ENCODE data around the gene POMT2. TPM values are rescaled to one million over a fixed set of nuclear protein-coding genes. Genes with fewer than 3 reads are reported as not detected.

Gene POMT2
- total RNA-seq, 3 donors from 2014 or later: 16.8 to 30.3 (median 25.2) TPM

DNA sequence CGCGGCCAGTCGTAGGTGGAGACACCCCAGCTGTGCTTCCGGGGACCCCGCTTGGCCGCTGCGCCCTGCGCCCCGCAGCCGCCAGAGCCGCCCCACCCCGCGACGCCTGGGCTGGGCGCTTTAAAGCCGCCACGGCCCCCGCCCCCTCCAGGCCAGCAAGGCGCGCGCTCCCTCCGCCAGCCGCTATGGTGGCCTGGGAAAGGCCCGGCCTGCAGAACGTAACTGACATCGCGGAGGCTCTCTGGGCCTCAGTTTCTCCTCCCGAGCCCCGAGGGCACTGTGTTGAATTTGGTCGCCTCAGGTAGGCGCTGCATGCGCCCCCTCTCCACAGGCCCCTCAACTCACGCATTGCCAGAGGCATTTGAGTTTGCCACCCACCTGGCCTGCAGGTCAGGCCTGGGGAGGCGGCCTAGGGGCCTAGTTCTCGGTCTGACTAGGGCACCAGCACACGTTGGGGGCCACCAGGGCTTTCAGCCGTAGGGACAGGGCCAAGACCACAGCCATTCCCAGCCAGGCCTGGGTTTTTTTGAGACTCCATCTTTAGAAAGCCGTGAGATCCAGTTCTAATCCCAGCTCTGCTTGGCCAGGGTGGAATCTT is 49.5 kb downstream of the POMT2 start, which contains the start of gene NGB:
Gene NGB, minus strand, starts transcription at position 94 of the 598 bp plus-strand sequence. CDS start 269 bp downstream, outside the sequence.
- TF ChIP-seq POLR2AphosphoS5 (IDR thresholded peaks at IDR 0.05) (no peak), POLR2A (IDR thresholded peaks at IDR 0.05) (no peak), CTCF (IDR thresholded peaks at IDR 0.05) (no peak)
- Histone ChIP-seq H3K27me3 (peaks cover 3 to 36% of the 10 kb centered on the region in 2 donors), H3K9me3 (peaks cover 9 to 17% of the 10 kb centered on the region in 2 donors), H3K4me1 (no peaks in the 10 kb centered on the region), H3K27ac (no peak within 1 kb of the TSS), H3K36me3 (no peaks in the 10 kb centered on the region), H3K4me3 (peak within 1 kb of the TSS in 2 of 3 donors; percentile 30 to 50)
- no peak for DNase-seq (ENCODE audit: low spot score in 2 of 2)
- intact Hi-C loops (cut with DNase I; ENCODE audit: low total_unique reads): no loop called here

GRCh38 chr14:77270361-77271112 is 50.1 kb downstream of the POMT2 start:
- no peak for TF ChIP-seq POLR2A (IDR thresholded peaks at IDR 0.05)
- no peak for TF ChIP-seq POLR2AphosphoS5 (IDR thresholded peaks at IDR 0.05)
- Histone ChIP-seq H3K4me3 (peak overlapping the region in 2 of 3 donors; percentile 30 to 50), H3K9me3 (peaks cover 9 to 17% of the 10 kb centered on the region in 2 donors), H3K36me3 (no peaks in the 10 kb centered on the region), H3K4me1 (no peaks in the 10 kb centered on the region), H3K27me3 (peaks cover 3 to 36% of the 10 kb centered on the region in 2 donors), H3K27ac (no peak overlapping the region)
- no peak for DNase-seq (ENCODE audit: low spot score in 2 of 2)
- intact Hi-C loops (cut with DNase I; ENCODE audit: low total_unique reads): no loop called here

DNA sequence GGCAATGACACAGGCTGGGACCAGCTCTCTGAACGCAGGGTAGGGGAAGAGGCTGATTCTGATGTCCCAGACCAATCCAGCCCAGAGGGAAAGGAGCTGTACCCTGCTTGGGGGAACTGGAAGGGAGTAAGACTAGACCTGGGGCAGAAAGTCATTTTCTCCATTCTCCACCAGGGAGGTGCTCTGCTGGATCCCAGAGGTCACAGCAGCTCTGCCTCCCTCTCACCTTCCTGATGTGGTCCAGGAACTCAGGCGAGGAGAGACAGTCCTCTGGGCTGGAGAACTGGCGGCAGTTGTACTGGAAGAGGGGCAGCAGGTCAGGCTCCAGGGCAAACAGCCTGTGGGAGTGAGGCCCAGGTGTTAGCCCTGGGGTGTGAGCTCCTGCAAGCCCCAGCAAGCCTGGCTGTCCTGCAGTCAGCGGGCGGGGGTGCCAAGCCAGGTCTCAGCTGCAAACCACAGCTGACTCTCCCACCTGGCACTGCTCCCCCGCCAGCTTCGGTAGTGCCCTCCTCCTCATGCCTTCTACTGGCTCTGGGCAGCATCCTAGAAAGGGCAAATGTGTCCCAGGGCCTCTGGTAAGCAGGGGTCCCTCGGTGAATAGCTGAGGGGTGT is 51.6 kb downstream of the POMT2 start:
- H3K36me3 ChIP-seq: no peaks in the 10 kb centered on the region
- H3K4me3 ChIP-seq: no peak overlapping the region
- no peak for DNase-seq (ENCODE audit: low spot score in 2 of 2)
- TF ChIP-seq POLR2A (IDR thresholded peaks at IDR 0.05) (no peak), POLR2AphosphoS5 (IDR thresholded peaks at IDR 0.05) (no peak), CTCF (IDR thresholded peaks at IDR 0.05) (no peak)
- intact Hi-C loops (cut with DNase I; ENCODE audit: low total_unique reads): no loop called here
- peaks cover 3 to 36% of the 10 kb centered on the region in 2 donors for H3K27me3 ChIP-seq
- H3K27ac ChIP-seq: no peak overlapping the region
- peaks cover 9 to 14% of the 10 kb centered on the region in 2 donors for H3K9me3 ChIP-seq
- H3K4me1 ChIP-seq: no peaks in the 10 kb centered on the region

DNA sequence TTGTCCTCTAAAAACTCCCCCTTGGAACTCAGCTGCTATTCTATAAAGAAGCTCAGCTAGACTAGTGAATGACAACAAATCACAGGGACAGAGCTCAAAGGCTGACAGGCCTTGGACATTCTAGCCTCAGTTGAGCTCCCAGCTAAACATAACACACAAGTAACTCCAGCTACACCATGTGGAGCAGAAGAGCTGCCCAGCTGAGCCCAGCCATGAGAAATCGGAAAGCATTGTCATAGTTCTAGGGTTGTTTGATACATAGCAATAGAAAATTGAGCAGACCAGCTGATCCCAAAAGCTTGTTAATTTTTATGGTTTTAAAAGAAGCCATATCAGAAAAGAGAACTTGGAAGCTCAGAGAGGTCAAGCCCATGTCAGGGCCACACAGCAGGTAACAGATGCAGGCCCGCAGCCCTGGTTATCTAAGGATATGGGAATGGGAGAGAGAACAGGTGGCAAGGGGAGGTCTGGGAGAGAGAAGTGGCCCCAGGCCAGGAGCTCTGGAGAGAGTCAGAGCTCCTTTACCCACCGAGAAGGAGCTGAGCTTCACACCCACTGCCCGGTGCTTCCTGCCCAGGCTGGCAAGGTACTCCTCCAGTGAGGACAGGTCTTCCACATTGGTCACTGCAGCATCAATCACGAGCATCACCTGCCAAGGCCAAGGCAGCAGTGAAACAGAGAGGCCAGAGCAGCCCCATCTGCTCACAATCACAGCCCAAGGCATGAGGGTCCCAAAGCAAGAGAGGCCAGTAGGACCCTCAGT is 52.6 kb downstream of the POMT2 start:
- Histone ChIP-seq H3K36me3 (no peaks in the 10 kb centered on the region), H3K27me3 (peaks cover 3 to 36% of the 10 kb centered on the region in 2 donors), H3K9me3 (peaks cover 8 to 9% of the 10 kb centered on the region in 2 donors), H3K27ac (no peak overlapping the region), H3K4me3 (no peak overlapping the region), H3K4me1 (no peaks in the 10 kb centered on the region)
- no peak for DNase-seq (ENCODE audit: low spot score in 2 of 2)
- TF ChIP-seq CTCF (IDR thresholded peaks at IDR 0.05) (no peak), POLR2A (IDR thresholded peaks at IDR 0.05) (no peak), POLR2AphosphoS5 (IDR thresholded peaks at IDR 0.05) (no peak)
- intact Hi-C loops (cut with DNase I; ENCODE audit: low total_unique reads): no loop called here

DNA sequence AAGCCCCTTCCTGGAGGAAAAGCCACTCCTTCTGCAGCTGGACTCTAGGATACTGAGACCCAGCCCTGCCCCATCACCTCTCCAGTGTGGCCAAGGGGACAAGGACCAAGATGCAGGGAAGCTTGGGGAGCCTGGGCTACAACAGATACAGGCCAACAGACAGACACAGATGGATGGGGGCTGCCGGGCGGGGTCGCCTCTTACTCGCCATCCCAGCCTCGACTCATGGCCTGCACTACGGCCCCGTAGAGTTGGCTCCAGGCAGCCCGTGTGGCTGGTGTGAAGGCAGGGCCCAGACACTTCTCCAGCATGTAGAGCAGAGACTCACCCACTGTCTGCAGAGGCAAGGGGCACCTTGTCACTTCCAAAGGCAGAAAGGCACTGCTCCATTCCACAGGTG is 54.3 kb downstream of the POMT2 start:
- H3K9me3 ChIP-seq: peaks cover 8 to 9% of the 10 kb centered on the region in 2 donors
- H3K36me3 ChIP-seq: no peaks in the 10 kb centered on the region
- no peak for DNase-seq (ENCODE audit: low spot score in 2 of 2)
- H3K27me3 ChIP-seq: peaks cover 3 to 22% of the 10 kb centered on the region in 2 donors
- intact Hi-C loops (cut with DNase I; ENCODE audit: low total_unique reads): no loop called here
- no peak overlapping the region for H3K27ac ChIP-seq
- no peak overlapping the region for H3K4me3 ChIP-seq
- H3K4me1 ChIP-seq: no peaks in the 10 kb centered on the region
- TF ChIP-seq CTCF (IDR thresholded peaks at IDR 0.05) (no peak), POLR2A (IDR thresholded peaks at IDR 0.05) (no peak), POLR2AphosphoS5 (IDR thresholded peaks at IDR 0.05) (no peak)
